K562 (cell line): ENCODE data around the gene CXCL12. TPM values are rescaled to one million over a fixed set of nuclear protein-coding genes. Genes with fewer than 3 reads are reported as not detected.

ENCODE experiments used
- ATAC-seq: fragments of 200-7000 bp; cut with Tn5 transposase; 3 replicates; pipeline ENCODE4 v1.9.1; 2020; ENCODE audit warnings: moderate library complexity
- BruUV-seq: library from RNA; stranded (reverse); fragments of 400-500 nt; replicated peaks from 2 replicates; lab custom pipeline; 2021; lab: Mats Ljungman, UMichigan
- CTCF ChIA-PET: fragments of 300-600 bp; formaldehyde crosslinking; extraction: SDS; loops from one replicate; lab custom pipeline; 2021; ENCODE audit warnings: low intra/inter-chr PET ratio; lab: Yijun Ruan, JAX
- POLR2A ChIA-PET: fragments of 300-600, 350-650 bp; sonication (Branson Sonifier 250); formaldehyde crosslinking; extraction: SDS; loops from one replicate; lab custom pipeline; 2021; ENCODE audit warnings: antibody characterized with exemption, inconsistent platforms; lab: Yijun Ruan, JAX
- DNase-seq, 4 experiments: peaks; one replicate each; pipeline versions ENCODE4 v3.0.0 to v3.0.0-alpha.2; 2011 to 2018; ENCODE audit warnings: low spot score in 3 of 4, mixed read lengths in 3 of 4; ENCODE audit errors: extremely low read depth in 1 of 4
- FAIRE-seq: peaks from 2 replicates; lab custom pipeline; 2011; peaks lifted over from hg19 to GRCh38; lab: Jason Lieb, UNC
- H2AFZ ChIP-seq: 2 replicates; pipeline ENCODE4 v1.6.0; 2011; ENCODE audit warnings: low read depth, low read length, control low read depth, inconsistent platforms
- H3K27ac ChIP-seq: fragments of 200-600 bp; 3 replicates; pipeline ENCODE4 v1.8.0; 2011; ENCODE audit warnings: low read depth, mild to moderate bottlenecking, control low read depth, inconsistent platforms, low read length, moderate library complexity, mixed read lengths; ENCODE audit errors: extremely low read depth
- H3K27me3 ChIP-seq, 2 experiments: fragments of 300-600 bp in 1 of 2; 2 replicates in 1 of 2; 3 replicates in 1 of 2; pipeline versions ENCODE4 v1.6.0 to v1.8.0; 2011; ENCODE audit warnings: inconsistent platforms in 2 of 2, low read length in 2 of 2, mild to moderate bottlenecking in 1 of 2, mixed read lengths in 1 of 2, moderate library complexity in 1 of 2; ENCODE audit not compliant: control insufficient read depth in 2 of 2, insufficient read depth in 2 of 2
- H3K36me3 ChIP-seq: fragments of 300-600 bp; 3 replicates; pipeline ENCODE4 v1.8.0; 2011; ENCODE audit warnings: mild to moderate bottlenecking, low read length, inconsistent platforms; ENCODE audit not compliant: control insufficient read depth, insufficient read depth
- H3K4me1 ChIP-seq, 2 experiments: fragments of 200-600 bp in 1 of 2; replicated peaks in 1 of 2; 2 replicates in 1 of 2; 3 replicates in 1 of 2; pipeline versions ENCODE4 v1.5.1 to v1.8.0; 2011; ENCODE audit warnings: inconsistent platforms in 2 of 2, low read length in 2 of 2, mild to moderate bottlenecking in 1 of 2, mixed read lengths in 1 of 2, moderate library complexity in 1 of 2; ENCODE audit not compliant: control insufficient read depth in 2 of 2, insufficient read depth in 2 of 2
- H3K4me2 ChIP-seq: 2 replicates; pipeline ENCODE4 v1.6.1; 2011; ENCODE audit warnings: low read length, control low read depth, inconsistent platforms, mixed read lengths; ENCODE audit not compliant: insufficient read depth
- H3K4me3 ChIP-seq: fragments of 200-600 bp; sonication (generic), shearing (Covaris generic); 2 replicates; pipeline ENCODE4 v1.5.1; 2016; ENCODE audit warnings: control low read depth, inconsistent platforms
- H3K79me2 ChIP-seq: fragments of 200-600 bp; 3 replicates; pipeline ENCODE4 v1.8.0; 2011; ENCODE audit warnings: low read length, inconsistent platforms; ENCODE audit not compliant: control insufficient read depth, insufficient read depth
- H3K9ac ChIP-seq, 2 experiments: 2 replicates each; pipeline versions ENCODE4 v1.6.0 to v1.6.1; 2011; ENCODE audit warnings: low read depth in 2 of 2, low read length in 2 of 2, control low read depth in 1 of 2, inconsistent platforms in 1 of 2, mild to moderate bottlenecking in 1 of 2, mixed read lengths in 1 of 2; ENCODE audit not compliant: insufficient read depth in 1 of 2
- H3K9me1 ChIP-seq: one replicate; pipeline ENCODE4 v1.6.0; 2011; ENCODE audit warnings: inconsistent platforms, mild to moderate bottlenecking, low read length, moderate library complexity; ENCODE audit not compliant: control insufficient read depth, insufficient read depth
- H3K9me3 ChIP-seq: replicated peaks from 2 replicates; pipeline ENCODE4 v1.5.1; 2011; ENCODE audit warnings: low read depth, low read length, inconsistent platforms; ENCODE audit not compliant: control insufficient read depth, insufficient read depth
- H4K20me1 ChIP-seq: replicated peaks from 2 replicates; pipeline ENCODE4 v1.6.1; 2011; ENCODE audit warnings: low read length, inconsistent platforms, mixed read lengths; ENCODE audit not compliant: control insufficient read depth, insufficient read depth
- BRF1 ChIP-seq: IDR thresholded peaks from 3 replicates; pipeline ENCODE4 v1.6.1; 2011; ENCODE audit warnings: borderline replicate concordance, mild to moderate bottlenecking; ENCODE audit not compliant: insufficient read length; ENCODE audit errors: extremely low read depth
- CHCHD3 ChIP-seq: fragments of 250-450 bp; sonication (Bioruptor Pico); IDR thresholded peaks from 2 replicates; pipeline ENCODE4 v2.1.2; 2022; ENCODE audit warnings: mild to moderate bottlenecking
- GMEB1 ChIP-seq: fragments of 250-450 bp; sonication (Bioruptor Pico); IDR thresholded peaks from 2 replicates; pipeline ENCODE4 v1.4.0; 2020; ENCODE audit warnings: mild to moderate bottlenecking
- NR0B1 ChIP-seq: fragments of 450-650 bp; IDR thresholded peaks from one replicate; pipeline ENCODE4 v1.6.1; 2018; ENCODE audit warnings: mild to moderate bottlenecking, moderate library complexity; ENCODE audit not compliant: partially characterized antibody
- PHF8 ChIP-seq: fragments of 200-600 bp; sonication (generic); IDR thresholded peaks from 2 replicates; pipeline ENCODE4 v1.6.1; 2012; ENCODE audit warnings: mixed run types, mild to moderate bottlenecking, inconsistent platforms, low read length, moderate library complexity, borderline replicate concordance
- PRMT5 ChIP-seq: sonication (generic); formaldehyde crosslinking; IDR thresholded peaks from 2 replicates; pipeline ENCODE4 v1.5.0; 2020; ENCODE audit warnings: missing genetic modification reagents
- SUPT5H ChIP-seq: fragments of 450-650 bp; IDR thresholded peaks from 2 replicates; pipeline ENCODE4 v1.6.1; 2016
- ZBTB9 ChIP-seq: fragments of 450-650 bp; formaldehyde crosslinking; IDR thresholded peaks from 2 replicates; pipeline ENCODE4 v1.4.0; 2020; ENCODE audit warnings: mild to moderate bottlenecking, moderate library complexity
- ZEB2 ChIP-seq: fragments of 450-650 bp; IDR thresholded peaks from 2 replicates; pipeline ENCODE4 v1.6.1; 2016
- WGBS: fragments of 100-300 bp; shearing (Covaris generic); methylation state at CpG from one replicate; pipeline ENCODE4 v1.1.6; 2016; ENCODE audit warnings: low coverage, mixed read lengths; ENCODE audit not compliant: insufficient coverage; ENCODE audit errors: missing lambda C conversion rate; 5-methylcytosine and 5-hydroxymethylcytosine counted together
- in situ Hi-C: fragments of 300-500 bp; cut with MboI; formaldehyde crosslinking; loops from 4 replicates; pipeline ENCODE4 v1.15.0; 2018; ENCODE audit warnings: inconsistent platforms, mixed read lengths
- intact Hi-C: fragments of 100-400 bp; cut with micrococcal nuclease; formaldehyde crosslinking; loops from 2 replicates; pipeline ENCODE4 v1.14.2; 2022
- polyA plus RNA-seq, 8 experiments: library from polyadenylated mRNA; depleted of rRNA in 4 of 8; stranded (reverse) in 5 of 8; unstranded in 3 of 8; fragments of >200 nt; fragmentation: Nextera tagmentation in 2 of 8; fragmentation: Illumina TruSeq in 1 of 8; extraction: Ambion mirVana in 2 of 8; extraction: Trizol in 1 of 8; gene quantifications; 2 replicates each; pipeline versions ENCODE4 v1.2.1 to v1.2.3, GENCODE V29; 2011 to 2014; ENCODE audit warnings: inconsistent platforms in 1 of 8, missing spikeins in 1 of 8
- total RNA-seq, 7 experiments: library from RNA; depleted of rRNA in 6 of 7; stranded (reverse); fragments of >200 nt in 6 of 7; fragmentation: Illumina TruSeq in 2 of 7; extraction: Trizol in 2 of 7; gene quantifications; 2 replicates each; pipeline versions ENCODE4 v1.2.1 to v1.2.3, GENCODE V29; 2011 to 2021; ENCODE audit warnings: low replicate concordance in 1 of 7

CXCL12 gene
- total and polyA plus RNA-seq, 9 of the 15 experiments (the other 6 are each of a cell fraction or from before 2014, with no cell fraction given): 0.18 TPM; not detected in 8

GRCh38 chr10:44348496-44348895 is 36.4 kb downstream of the CXCL12 start:
- no TSS peak for BruUV-seq
- Histone ChIP-seq H3K9me1 (no peaks in the 10 kb centered on the region), H3K9me3 (no peaks in the 10 kb centered on the region), H2AFZ (no peak overlapping the region), H3K9ac (no peak overlapping the region), H3K27me3 (peaks cover 3 to 46% of the 10 kb centered on the region in 2 experiments; a peak in 3 of 5 replicates), H3K79me2 (no peaks in the 10 kb centered on the region), H3K36me3 (no peaks in the 10 kb centered on the region), H3K4me2 (no peak overlapping the region), H3K4me3 (no peak overlapping the region), H3K27ac (no peak overlapping the region)
- POLR2A ChIA-PET: no interaction called here
- no peak for FAIRE-seq
- CTCF ChIA-PET: no interaction called here
- WGBS: 1% methylated on average over 5 of the region's 5 CpGs
- intact Hi-C loops: no loop called here
- ATAC-seq: no peak
- no peak for DNase-seq
- TF ChIP-seq BRF1 (no peak), CHCHD3 (no peak), ZBTB9 (no peak), NR0B1 (no peak), ZEB2 (no peak), PHF8 (no peak), GMEB1 (CRISPR knock-in tag) (no peak), SUPT5H (no peak), PRMT5 (no peak)
- TF ChIP-seq, all 486 proteins: peak for 0
- H3K4me1 ChIP-seq: no peaks in the 10 kb centered on the region
- in situ Hi-C loops: no loop called here
- no peaks in the 10 kb centered on the region for H4K20me1 ChIP-seq
